Measurements from ENCODE around the gene TMEM217. TPM values are rescaled to one million over a fixed set of nuclear protein-coding genes. Genes with fewer than 3 reads are reported as not detected.

The TMEM217 gene
- total and polyA plus RNA-seq, 2 experiments from 2014 or later = 1.3 to 4.5 TPM

Other genes starting within 250 kb of the TMEM217 start
- gene PIM1, start 88.0 kb downstream of the TMEM217 start, total RNA-seq = 15.8 and 21.5 TPM in 2 replicates
- 14.7 and 20.0 TPM in 2 replicates for gene PIM1, start 88.0 kb downstream of the TMEM217 start, polyA plus RNA-seq
- gene TBC1D22B, start 372 bp downstream of the TMEM217 start, total RNA-seq = 10.9 and 12.8 TPM in 2 replicates
- 13.3 and 14.3 TPM in 2 replicates for gene TBC1D22B, start 372 bp downstream of the TMEM217 start, polyA plus RNA-seq
- gene RNF8, start 95.8 kb upstream of the TMEM217 start, total RNA-seq = 36.8 and 38.5 TPM in 2 replicates
- gene RNF8, start 95.8 kb upstream of the TMEM217 start, polyA plus RNA-seq = 49.9 and 55.8 TPM in 2 replicates
- 40.7 and 53.3 TPM in 2 replicates for gene CMTR1, start 175.1 kb upstream of the TMEM217 start, total RNA-seq
- 41.2 and 42.5 TPM in 2 replicates for gene CMTR1, start 175.1 kb upstream of the TMEM217 start, polyA plus RNA-seq
- gene CCDC167, start 241.7 kb upstream of the TMEM217 start, total RNA-seq = 48.5 and 81.0 TPM in 2 replicates
- gene CCDC167, start 241.7 kb upstream of the TMEM217 start, polyA plus RNA-seq = 82.5 and 99.2 TPM in 2 replicates